HG03469 (cell line): ENCODE measurements around the gene ITGB3.

Experiments
- ATAC-seq: cut with Tn5 transposase; IDR thresholded peaks from one replicate; pipeline ENCODE4 v1.9.1; 2021; ENCODE audit warnings: mild to moderate bottlenecking, moderate library complexity, moderate number of reproducible peaks; ENCODE audit not compliant: unreplicated experiment

The ITGB3 gene

GRCh38 chr17:47295874-47296255 lies 42.2 kb downstream of the ITGB3 start:
- ATAC-seq = no peak

GRCh38 chr17:47297661-47298400 lies 44.2 kb downstream of the ITGB3 start:
- ATAC-seq = no peak

- ATAC-seq = no peak
Observed at GRCh38 chr17:47298712-47299111, 45.1 kb downstream of the ITGB3 start.

GRCh38 chr17:47299239-47299910 lies 45.7 kb downstream of the ITGB3 start:
- ATAC-seq = no peak

GRCh38 chr17:47300718-47301117 lies 47.1 kb downstream of the ITGB3 start:
- ATAC-seq = no peak

- no peak for ATAC-seq
Observed at GRCh38 chr17:47301161-47301560, 47.5 kb downstream of the ITGB3 start.

GRCh38 chr17:47301831-47302230 lies 48.2 kb downstream of the ITGB3 start:
- no peak for ATAC-seq

- no peak for ATAC-seq
Observed at GRCh38 chr17:47304186-47304585, 50.6 kb downstream of the ITGB3 start.

- no peak for ATAC-seq
Observed at GRCh38 chr17:47305302-47305923, 51.8 kb downstream of the ITGB3 start.

GRCh38 chr17:47310186-47310733 lies 56.6 kb downstream of the ITGB3 start:
- no peak for ATAC-seq

- ATAC-seq = no peak
Observed at GRCh38 chr17:47311420-47311819, 57.8 kb downstream of the ITGB3 start.

- ATAC-seq = no peak
Observed at GRCh38 chr17:47315451-47316266, 62.0 kb downstream of the ITGB3 start.

- ATAC-seq = no peak
Observed at GRCh38 chr17:47316311-47316710, 62.7 kb downstream of the ITGB3 start.

GRCh38 chr17:47317119-47317518 lies 63.5 kb downstream of the ITGB3 start:
- no peak for ATAC-seq

- no peak for ATAC-seq
Observed at GRCh38 chr17:47318197-47318918, 64.7 kb downstream of the ITGB3 start.

GRCh38 chr17:47320879-47321502 lies 67.4 kb downstream of the ITGB3 start:
- ATAC-seq = no peak

GRCh38 chr17:47323382-47324223 lies 70.0 kb downstream of the ITGB3 start, which contains the start of gene EFCAB13:
Gene EFCAB13, plus strand, starts transcription at chr17:47323955. Its CDS starts 4,399 bp downstream, at chr17:47328354.
- peak; percentile 61 for ATAC-seq

- ATAC-seq = peak; percentile 11
Observed at GRCh38 chr17:47324224-47325020, 70.8 kb downstream of the ITGB3 start.
